ENCODE results near the gene MACROD2. TPM values are rescaled to one million over a fixed set of nuclear protein-coding genes. Genes with fewer than 3 reads are reported as not detected.

Gene MACROD2
- total RNA-seq, 3 donors from 2014 or later = 3.2 to 7.6 (median 6.4) TPM

- DNase-seq (no peak), ATAC-seq (no peak)
- H3K9me3 ChIP-seq = no peaks in the 10 kb centered on the region
- no peaks in the 10 kb centered on the region for H3K36me3 ChIP-seq (ENCODE audit: low read depth)
- H3K4me3 ChIP-seq = no peak overlapping the region
- intact Hi-C loops (cut with DNase I, micrococcal nuclease) = no loop called here
- TF ChIP-seq, protein P1, sequence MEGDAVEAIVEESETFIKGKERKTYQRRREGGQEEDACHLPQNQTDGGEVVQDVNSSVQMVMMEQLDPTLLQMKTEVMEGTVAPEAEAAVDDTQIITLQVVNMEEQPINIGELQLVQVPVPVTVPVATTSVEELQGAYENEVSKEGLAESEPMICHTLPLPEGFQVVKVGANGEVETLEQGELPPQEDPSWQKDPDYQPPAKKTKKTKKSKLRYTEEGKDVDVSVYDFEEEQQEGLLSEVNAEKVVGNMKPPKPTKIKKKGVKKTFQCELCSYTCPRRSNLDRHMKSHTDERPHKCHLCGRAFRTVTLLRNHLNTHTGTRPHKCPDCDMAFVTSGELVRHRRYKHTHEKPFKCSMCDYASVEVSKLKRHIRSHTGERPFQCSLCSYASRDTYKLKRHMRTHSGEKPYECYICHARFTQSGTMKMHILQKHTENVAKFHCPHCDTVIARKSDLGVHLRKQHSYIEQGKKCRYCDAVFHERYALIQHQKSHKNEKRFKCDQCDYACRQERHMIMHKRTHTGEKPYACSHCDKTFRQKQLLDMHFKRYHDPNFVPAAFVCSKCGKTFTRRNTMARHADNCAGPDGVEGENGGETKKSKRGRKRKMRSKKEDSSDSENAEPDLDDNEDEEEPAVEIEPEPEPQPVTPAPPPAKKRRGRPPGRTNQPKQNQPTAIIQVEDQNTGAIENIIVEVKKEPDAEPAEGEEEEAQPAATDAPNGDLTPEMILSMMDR (IDR thresholded peaks at IDR 0.05) = no peak
- H3K4me1 ChIP-seq (ENCODE audit: low read depth) = no peaks in the 10 kb centered on the region
These were observed 749.4 kb downstream of the MACROD2 start for GRCh38 chr20:14744723-14745122.

DNA sequence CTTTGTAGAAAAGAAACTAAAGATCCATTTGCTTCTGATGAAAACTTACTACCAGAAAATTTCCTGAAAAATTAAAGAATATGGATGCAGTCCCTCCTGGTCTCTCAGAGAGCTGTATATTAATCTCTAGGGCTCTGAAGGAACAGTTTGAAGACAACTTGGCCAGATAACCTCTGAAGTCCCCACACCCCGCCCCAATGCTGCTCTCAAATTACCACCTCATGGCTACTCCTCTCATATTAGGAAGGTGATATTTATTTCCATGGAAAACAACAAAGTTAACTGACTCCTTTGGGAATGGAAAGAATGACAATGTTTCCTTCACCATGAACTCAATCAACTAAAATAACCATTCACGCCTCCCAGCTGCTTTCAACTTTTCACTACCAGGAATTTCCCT lies 750.5 kb downstream of the MACROD2 start:
- no peak overlapping the region for H3K4me3 ChIP-seq
- intact Hi-C loops (cut with DNase I, micrococcal nuclease) = no loop called here
- H3K36me3 ChIP-seq (ENCODE audit: low read depth) = no peaks in the 10 kb centered on the region
- no peak for ATAC-seq
- DNase-seq = no peak
- no peaks in the 10 kb centered on the region for H3K9me3 ChIP-seq
- TF ChIP-seq, protein P1 (IDR thresholded peaks at IDR 0.05) = no peak
- no peaks in the 10 kb centered on the region for H3K4me1 ChIP-seq (ENCODE audit: low read depth)

DNA sequence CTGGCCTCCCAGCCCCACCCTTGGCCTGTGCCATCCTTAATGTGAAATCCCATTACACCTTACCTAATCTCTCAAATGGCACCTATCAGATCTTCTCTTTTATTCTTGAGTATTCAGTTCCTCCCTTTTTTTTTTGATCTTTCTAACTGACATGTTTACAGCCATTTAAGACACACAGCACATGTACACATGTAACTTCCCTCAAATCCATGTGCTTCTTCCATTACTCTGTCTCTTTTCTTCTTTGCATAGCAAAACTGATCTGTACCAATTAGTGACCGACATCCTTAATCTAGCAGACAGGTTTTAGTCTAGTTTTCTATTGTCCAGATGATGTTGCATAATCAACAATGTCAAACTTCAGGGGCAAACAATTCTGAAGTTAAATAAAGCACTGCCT lies 755.9 kb downstream of the MACROD2 start:
- Histone ChIP-seq H3K4me1 (ENCODE audit: low read depth) (no peaks in the 10 kb centered on the region), H3K36me3 (ENCODE audit: low read depth) (no peaks in the 10 kb centered on the region), H3K4me3 (no peak overlapping the region), H3K9me3 (no peaks in the 10 kb centered on the region)
- no peak for DNase-seq
- TF ChIP-seq, protein P1 (IDR thresholded peaks at IDR 0.05) = no peak
- no peak for ATAC-seq
- intact Hi-C loops (cut with DNase I, micrococcal nuclease) = no loop called here

- no peaks in the 10 kb centered on the region for H3K9me3 ChIP-seq
- H3K4me1 ChIP-seq (ENCODE audit: low read depth) = no peaks in the 10 kb centered on the region
- ATAC-seq = no peak
- H3K36me3 ChIP-seq (ENCODE audit: low read depth) = no peaks in the 10 kb centered on the region
- TF ChIP-seq, protein P1 (IDR thresholded peaks at IDR 0.05) = no peak
- DNase-seq = no peak
- intact Hi-C loops (cut with DNase I, micrococcal nuclease) = no loop called here
- H3K4me3 ChIP-seq = no peak overlapping the region
These were observed 762.4 kb downstream of the MACROD2 start for GRCh38 chr20:14757728-14758127.

GRCh38 chr20:14758356-14758755 lies 763.0 kb downstream of the MACROD2 start:
- TF ChIP-seq, protein P1 (IDR thresholded peaks at IDR 0.05) = no peak
- intact Hi-C loops (cut with DNase I, micrococcal nuclease) = no loop called here
- H3K9me3 ChIP-seq = no peaks in the 10 kb centered on the region
- no peaks in the 10 kb centered on the region for H3K36me3 ChIP-seq (ENCODE audit: low read depth)
- H3K4me1 ChIP-seq (ENCODE audit: low read depth) = no peaks in the 10 kb centered on the region
- DNase-seq (no peak), ATAC-seq (no peak)
- no peak overlapping the region for H3K4me3 ChIP-seq

GRCh38 chr20:14759979-14760378 lies 764.7 kb downstream of the MACROD2 start:
- ATAC-seq (no peak), DNase-seq (no peak)
- TF ChIP-seq, protein P1 (IDR thresholded peaks at IDR 0.05) = no peak
- no peaks in the 10 kb centered on the region for H3K4me1 ChIP-seq (ENCODE audit: low read depth)
- intact Hi-C loops (cut with DNase I, micrococcal nuclease) = no loop called here
- H3K9me3 ChIP-seq = no peaks in the 10 kb centered on the region
- no peaks in the 10 kb centered on the region for H3K36me3 ChIP-seq (ENCODE audit: low read depth)
- no peak overlapping the region for H3K4me3 ChIP-seq
